ENCODE data around the gene HMCES.

Gene HMCES

GRCh38 chr3:129349791-129350190, 71.1 kb downstream of the HMCES start:
- no peak for DNase-seq

GRCh38 chr3:129352045-129352444, 73.4 kb downstream of the HMCES start:
- no peak for DNase-seq

GRCh38 chr3:129352650-129353588, 74.2 kb downstream of the HMCES start:
- no peak for DNase-seq

GRCh38 chr3:129353589-129353941, 74.9 kb downstream of the HMCES start:
- DNase-seq, result no peak

Measured in activated CD4-positive, alpha-beta T cell treated with anti-CD3 and anti-CD28 coated beads for 48 hours (primary cell).